HepG2 (cell line): ENCODE results near the gene SAMD4B. TPM values are rescaled to one million over a fixed set of nuclear protein-coding genes. Genes with fewer than 3 reads are reported as not detected.

Experiments used
- ATAC-seq: fragments of 200-7000 bp; cut with Tn5 transposase; 3 replicates; pipeline ENCODE4 v1.9.1; 2020; ENCODE audit warnings: mild to moderate bottlenecking, moderate library complexity
- BruUV-seq: library from RNA; stranded (reverse); fragments of 400-500 nt; replicated peaks from 2 replicates; lab custom pipeline; 2021; lab: Mats Ljungman, UMichigan
- CTCF ChIA-PET: fragments of 300-600 bp; formaldehyde crosslinking; extraction: SDS; loops from one replicate; lab custom pipeline; 2021; ENCODE audit warnings: low total read pairs, inconsistent platforms, low intra/inter-chr PET ratio; lab: Yijun Ruan, JAX
- POLR2A ChIA-PET: fragments of 350-600 bp; sonication (Branson Sonifier 250); formaldehyde crosslinking; loops from one replicate; lab custom pipeline; 2020; ENCODE audit warnings: antibody characterized with exemption, inconsistent platforms; lab: Yijun Ruan, JAX
- DNase-seq: peaks from one replicate; pipeline ENCODE4 v3.0.0-alpha.2; 2015; ENCODE audit warnings: low spot score
- FAIRE-seq: peaks from 3 replicates; lab custom pipeline; 2011; peaks lifted over from hg19 to GRCh38; lab: Jason Lieb, UNC
- H2AFZ ChIP-seq: one replicate; pipeline ENCODE4 v1.6.1; 2011; ENCODE audit warnings: low read length, inconsistent platforms
- H3K27ac ChIP-seq: fragments of 300-600 bp; 3 replicates; pipeline ENCODE4 v1.8.0; 2011; ENCODE audit warnings: mixed run types, mild to moderate bottlenecking, mixed read lengths, low read length, inconsistent platforms; ENCODE audit not compliant: insufficient read depth; ENCODE audit errors: extremely low read length
- H3K27me3 ChIP-seq, 2 experiments: fragments of 200-600 bp in 1 of 2; 2 replicates in 1 of 2; 3 replicates in 1 of 2; pipeline versions ENCODE4 v1.6.0 to v1.8.0; 2011; ENCODE audit warnings: low read length in 2 of 2, mild to moderate bottlenecking in 2 of 2, moderate library complexity in 2 of 2, inconsistent platforms in 1 of 2; ENCODE audit not compliant: insufficient read depth in 2 of 2, control insufficient read depth in 1 of 2
- H3K36me3 ChIP-seq, 2 experiments: fragments of 200-600 bp in 1 of 2; replicated peaks in 1 of 2; 2 replicates in 1 of 2; 3 replicates in 1 of 2; pipeline versions ENCODE4 v1.5.1 to v1.8.0; 2011; ENCODE audit warnings: low read length in 2 of 2, inconsistent platforms in 1 of 2; ENCODE audit not compliant: insufficient read depth in 2 of 2, control insufficient read depth in 1 of 2
- H3K4me1 ChIP-seq: 2 replicates; pipeline ENCODE4 v1.5.1; 2012; ENCODE audit warnings: low read length, inconsistent platforms; ENCODE audit not compliant: insufficient read depth
- H3K4me2 ChIP-seq: 2 replicates; pipeline ENCODE4 v1.6.0; 2011; ENCODE audit warnings: low read depth, low read length, inconsistent platforms
- H3K4me3 ChIP-seq, 3 experiments: fragments of 200-600 bp in 1 of 3; sonication (generic), shearing (Covaris generic) in 1 of 3; replicated peaks in 1 of 3; 2 replicates each; pipeline ENCODE4 v1.5.1; 2011 to 2016; ENCODE audit warnings: low read length in 3 of 3, inconsistent platforms in 2 of 3, low read depth in 2 of 3, mild to moderate bottlenecking in 2 of 3, control low read depth in 1 of 3, mixed read lengths in 1 of 3; ENCODE audit not compliant: insufficient read depth in 1 of 3
- H3K79me2 ChIP-seq: one replicate; pipeline ENCODE4 v1.6.1; 2011; ENCODE audit warnings: low read length, inconsistent platforms; ENCODE audit not compliant: insufficient read depth
- H3K9ac ChIP-seq: 2 replicates; pipeline ENCODE4 v1.6.0; 2011; ENCODE audit warnings: mild to moderate bottlenecking, low read depth, low read length, inconsistent platforms; ENCODE audit not compliant: insufficient read depth
- H3K9me3 ChIP-seq: 2 replicates; pipeline ENCODE4 v1.5.1; 2012; ENCODE audit warnings: mild to moderate bottlenecking, low read length
- H4K20me1 ChIP-seq: 2 replicates; pipeline ENCODE4 v1.6.0; 2011; ENCODE audit warnings: inconsistent platforms, mild to moderate bottlenecking, low read length, moderate library complexity; ENCODE audit not compliant: insufficient read depth
- CREB1 ChIP-seq, 2 experiments: fragments of 450-650 bp in 1 of 2; IDR thresholded peaks; 2 replicates each; pipeline ENCODE4 v1.6.1; 2016 to 2017; ENCODE audit warnings: control low read depth in 1 of 2, mild to moderate bottlenecking in 1 of 2, missing compliant biosample characterization in 1 of 2, missing genetic modification characterization in 1 of 2
- FOXJ3 ChIP-seq: sonication (generic); formaldehyde crosslinking; IDR thresholded peaks from 2 replicates; pipeline ENCODE4 v1.4.0; 2020; ENCODE audit warnings: missing genetic modification reagents, mild to moderate bottlenecking, borderline replicate concordance
- FOXM1 ChIP-seq: sonication (generic); formaldehyde crosslinking; IDR thresholded peaks from 2 replicates; pipeline ENCODE4 v1.5.0; 2020; ENCODE audit warnings: missing genetic modification reagents
- GTF2F1 ChIP-seq: fragments of 150-350 bp; IDR thresholded peaks from 2 replicates; pipeline ENCODE4 v1.6.1; 2014; ENCODE audit warnings: low read length
- MED1 ChIP-seq: sonication (generic); formaldehyde crosslinking; IDR thresholded peaks from 2 replicates; pipeline ENCODE4 v1.4.0; 2020; ENCODE audit warnings: missing genetic modification reagents
- NKX3-1 ChIP-seq: sonication (generic); formaldehyde crosslinking; IDR thresholded peaks from 2 replicates; pipeline ENCODE4 v1.5.0; 2020; ENCODE audit warnings: missing genetic modification reagents
- POGZ ChIP-seq: sonication (generic); formaldehyde crosslinking; IDR thresholded peaks from 2 replicates; pipeline ENCODE4 v1.4.0; 2020; ENCODE audit warnings: mild to moderate bottlenecking, missing genetic modification reagents
- POLR2G ChIP-seq: fragments of 200-400 bp; formaldehyde crosslinking; IDR thresholded peaks from 2 replicates; pipeline ENCODE4 v1.6.1; 2018; ENCODE audit warnings: mild to moderate bottlenecking, low read depth, low read length, moderate library complexity
- STAG1 ChIP-seq: sonication (generic); formaldehyde crosslinking; IDR thresholded peaks from 2 replicates; pipeline ENCODE4 v1.4.0; 2020; ENCODE audit warnings: missing genetic modification reagents
- TBX2 ChIP-seq: sonication (generic); formaldehyde crosslinking; IDR thresholded peaks from 2 replicates; pipeline ENCODE4 v1.5.0; 2020; ENCODE audit warnings: missing genetic modification reagents, mild to moderate bottlenecking, borderline replicate concordance
- ZMAT5 ChIP-seq: sonication (generic); formaldehyde crosslinking; IDR thresholded peaks from 2 replicates; pipeline ENCODE4 v1.5.0; 2020; ENCODE audit warnings: mild to moderate bottlenecking, low read depth, missing genetic modification reagents, borderline replicate concordance
- ZNF235 ChIP-seq: sonication (generic); formaldehyde crosslinking; IDR thresholded peaks from 2 replicates; pipeline ENCODE4 v1.8.1; 2023; ENCODE audit warnings: mild to moderate bottlenecking, missing genetic modification reagents, borderline replicate concordance
- ZNF335 ChIP-seq: sonication (generic); formaldehyde crosslinking; IDR thresholded peaks from 2 replicates; pipeline ENCODE4 v1.4.0; 2020; ENCODE audit warnings: missing genetic modification reagents
- ZNF33A ChIP-seq: sonication (generic); formaldehyde crosslinking; IDR thresholded peaks from 2 replicates; pipeline ENCODE4 v1.5.1; 2020; ENCODE audit warnings: missing genetic modification reagents, mild to moderate bottlenecking, moderate library complexity, borderline replicate concordance
- ZNF382 ChIP-seq: sonication (generic); formaldehyde crosslinking; IDR thresholded peaks from 2 replicates; pipeline ENCODE4 v1.5.0; 2020; ENCODE audit warnings: missing genetic modification reagents, mild to moderate bottlenecking, borderline replicate concordance
- ZNF569 ChIP-seq: sonication (generic); formaldehyde crosslinking; IDR thresholded peaks from 2 replicates; pipeline ENCODE4 v1.5.0; 2020; ENCODE audit warnings: mild to moderate bottlenecking, missing genetic modification reagents, moderate library complexity, borderline replicate concordance
- ZNF747 ChIP-seq: sonication (generic); formaldehyde crosslinking; IDR thresholded peaks from 2 replicates; pipeline ENCODE4 v1.8.1; 2023; ENCODE audit warnings: missing genetic modification reagents, mild to moderate bottlenecking, borderline replicate concordance
- WGBS: methylation state at CpG from one replicate; pipeline ENCODE4 v1.1.6; 2017; ENCODE audit warnings: low lambda C conversion rate; 5-methylcytosine and 5-hydroxymethylcytosine counted together
- in situ Hi-C: cut with HindIII; loops from 2 replicates; pipeline ENCODE4 v1.10.0; 2017; ENCODE audit warnings: low pct_unique_long_range_greater_than_20kb; ENCODE audit not compliant: extremely low pct_ligation_motif_present
- intact Hi-C: fragments of 100-400 bp; cut with micrococcal nuclease; formaldehyde crosslinking; loops from one replicate; pipeline ENCODE4 v1.10.0; 2022; ENCODE audit not compliant: unreplicated experiment
- polyA plus RNA-seq, 8 experiments: library from polyadenylated mRNA; depleted of rRNA in 3 of 8; stranded (reverse) in 7 of 8; unstranded in 1 of 8; fragments of >200 nt; fragmentation: Illumina TruSeq in 4 of 8; extraction: Trizol in 4 of 8; gene quantifications; 2 replicates each; pipeline versions ENCODE4 v1.2.1 to v1.2.3, GENCODE V29; 2011 to 2016; ENCODE audit warnings: low read depth in 4 of 8, missing spikeins in 1 of 8, mixed read lengths in 1 of 8; ENCODE audit not compliant: insufficient read depth in 1 of 8
- total RNA-seq, 5 experiments: library from RNA; depleted of rRNA; stranded (reverse); fragments of >200 nt; fragmentation: Illumina TruSeq; extraction: Trizol; gene quantifications; 2 replicates each; pipeline ENCODE4 v1.2.3, GENCODE V29; 2016; ENCODE audit warnings: low read depth in 1 of 5
- TF ChIP-seq, protein P1 (sequence below): sonication (generic); formaldehyde crosslinking; IDR thresholded peaks from 2 replicates; pipeline ENCODE4 v1.8.1; 2022; ENCODE audit warnings: mild to moderate bottlenecking, missing genetic modification reagents
- TF ChIP-seq, protein P2 (sequence below): sonication (generic); formaldehyde crosslinking; IDR thresholded peaks from 2 replicates; pipeline ENCODE4 v1.4.0; 2020; ENCODE audit warnings: mild to moderate bottlenecking, missing genetic modification reagents

SAMD4B gene
- total and polyA plus RNA-seq, 2 of the 13 experiments (the other 11 are each of a cell fraction or from before 2014, with no cell fraction given), result 26.0 to 31.8 TPM

GRCh38 chr19:39399668-39400050, 57.4 kb downstream of the SAMD4B start (continued):
- TF ChIP-seq TBX2 (CRISPR knock-in tag) (no peak), MED1 (CRISPR knock-in tag) (no peak), POLR2G (0 out of 2 replicates have a peak, but pooled peaks have one; percentile 22), ZNF569 (no peak), ZNF235 (no peak), FOXJ3 (CRISPR knock-in tag) (no peak), CREB1 (IDR thresholded peaks at IDR 0.05) (no peak), CREB1 (CRISPR knock-in tag; IDR thresholded peaks at IDR 0.05) (no peak), ZMAT5 (CRISPR knock-in tag) (no peak)
- TF ChIP-seq, protein P1, sequence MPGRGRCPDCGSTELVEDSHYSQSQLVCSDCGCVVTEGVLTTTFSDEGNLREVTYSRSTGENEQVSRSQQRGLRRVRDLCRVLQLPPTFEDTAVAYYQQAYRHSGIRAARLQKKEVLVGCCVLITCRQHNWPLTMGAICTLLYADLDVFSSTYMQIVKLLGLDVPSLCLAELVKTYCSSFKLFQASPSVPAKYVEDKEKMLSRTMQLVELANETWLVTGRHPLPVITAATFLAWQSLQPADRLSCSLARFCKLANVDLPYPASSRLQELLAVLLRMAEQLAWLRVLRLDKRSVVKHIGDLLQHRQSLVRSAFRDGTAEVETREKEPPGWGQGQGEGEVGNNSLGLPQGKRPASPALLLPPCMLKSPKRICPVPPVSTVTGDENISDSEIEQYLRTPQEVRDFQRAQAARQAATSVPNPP (CRISPR knock-in tag), result no peak

- in situ Hi-C loops, result no loop called here
- DNase-seq (no peak), FAIRE-seq (no peak), ATAC-seq (no peak)
- H3K27ac ChIP-seq, result peak overlapping the region; percentile 98
- no TSS peak for BruUV-seq
- ChIA-PET CTCF (no interaction called here), POLR2A (interaction anchor here (2.3 to 2.7 kb wide), 3 partner anchors 9 to 41 kb away, joined by 9 to 64 read pairs (median 48); partner anchors contain the start of genes MED29, PAF1 and PLEKHG2)
- H3K9ac ChIP-seq, result no peak overlapping the region
- no peak overlapping the region for H3K4me2 ChIP-seq
- intact Hi-C loops, result loop anchor here (5.0 kb wide), 1 partner anchor 1042 kb away; the partner anchor contains the start of gene SERTAD3
- TF ChIP-seq POGZ (CRISPR knock-in tag) (no peak), ZNF33A (CRISPR knock-in tag) (no peak), FOXM1 (CRISPR knock-in tag) (no peak), STAG1 (no peak), NKX3-1 (CRISPR knock-in tag) (no peak), ZNF747 (CRISPR knock-in tag) (no peak), GTF2F1 (no peak), ZNF382 (no peak), ZNF335 (CRISPR knock-in tag) (no peak)
- TF ChIP-seq, protein P2, sequence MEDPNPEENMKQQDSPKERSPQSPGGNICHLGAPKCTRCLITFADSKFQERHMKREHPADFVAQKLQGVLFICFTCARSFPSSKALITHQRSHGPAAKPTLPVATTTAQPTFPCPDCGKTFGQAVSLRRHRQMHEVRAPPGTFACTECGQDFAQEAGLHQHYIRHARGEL (CRISPR knock-in tag), result no peak
- 96% methylated on average over 4 of the region's 4 CpGs for WGBS
- H2AFZ ChIP-seq, result no peak overlapping the region
- H3K4me3 ChIP-seq, result no peak overlapping the region
- no peaks in the 10 kb centered on the region for H3K27me3 ChIP-seq
- H3K79me2 ChIP-seq, result no peaks in the 10 kb centered on the region
- 0 out of 5 replicates have a peak, but pooled peaks cover 0 to 2% of the 10 kb centered on the region in 2 experiments for H3K36me3 ChIP-seq
- H3K4me1 ChIP-seq, result peaks cover 65% of the 10 kb centered on the region
- H4K20me1 ChIP-seq, result no peaks in the 10 kb centered on the region
- no peaks in the 10 kb centered on the region for H3K9me3 ChIP-seq
Observed at GRCh38 chr19:39400061-39400460, 57.8 kb downstream of the SAMD4B start.
